Measurements from ENCODE around the gene USP6. TPM values are rescaled to one million over a fixed set of nuclear protein-coding genes. Genes with fewer than 3 reads are reported as not detected.
"Not testable (repeated sequence)": the region's sequence is repeated elsewhere in the genome, so short reads cannot be mapped to it uniquely, and the experiment has no call there.

Gene USP6
- total RNA-seq, 1 donor from 2014 or later = not detected

DNA sequence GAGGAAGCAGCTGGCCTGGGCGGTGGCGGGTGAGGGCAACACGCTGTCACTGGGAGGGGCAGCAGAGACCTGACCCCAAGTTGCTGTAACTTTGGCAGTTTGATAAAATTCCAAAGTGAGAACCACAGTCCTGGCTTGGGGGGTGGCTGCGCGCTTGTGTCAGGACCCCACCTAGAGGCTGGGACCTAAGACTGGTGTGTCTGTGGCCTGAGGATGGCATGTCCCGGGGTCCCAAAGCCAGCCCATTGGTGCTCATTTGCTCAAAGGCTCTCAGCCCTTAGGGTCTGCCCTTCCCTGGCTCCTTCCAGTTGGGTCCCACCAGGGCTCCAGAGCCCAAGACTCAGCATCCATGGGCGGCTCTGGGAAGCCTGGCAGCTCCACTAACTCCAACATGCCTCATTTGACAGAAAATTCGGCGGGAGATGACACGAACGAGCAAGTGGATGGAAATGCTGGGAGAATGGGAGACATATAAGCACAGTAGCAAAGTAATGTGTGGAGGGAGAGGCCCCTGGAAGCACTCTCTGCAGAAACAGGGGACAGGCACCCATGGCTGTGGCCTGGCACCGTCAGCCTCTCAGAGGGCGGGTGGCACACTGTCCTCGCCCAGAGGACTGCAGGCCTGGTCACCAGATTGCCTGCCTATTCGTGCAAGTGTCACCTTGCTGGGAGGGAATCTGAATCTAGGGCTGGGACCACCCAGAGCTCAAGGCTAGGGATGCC, 16.8 kb downstream of the USP6 start:
- DNase-seq; intact Hi-C loops (cut with DNase I); ATAC-seq (ENCODE audit: poor library complexity): not testable (repeated sequence)

DNA sequence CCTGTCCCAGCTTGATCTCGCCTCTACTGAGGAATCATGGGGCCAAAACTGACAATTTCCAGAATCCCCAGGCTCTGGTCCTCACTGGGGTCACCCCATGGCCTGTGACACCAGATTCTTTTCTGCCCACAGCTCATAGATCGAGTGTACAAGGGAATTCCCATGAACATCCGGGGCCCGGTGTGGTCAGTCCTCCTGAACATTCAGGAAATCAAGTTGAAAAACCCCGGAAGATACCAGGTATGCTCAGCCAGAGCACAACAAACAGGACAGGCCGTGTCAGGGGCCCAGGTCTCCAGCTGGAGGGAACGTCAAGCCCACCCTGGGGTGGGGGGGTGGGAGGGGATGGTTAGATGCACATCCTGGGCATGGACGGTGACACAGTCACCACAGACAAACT, 17.5 kb downstream of the USP6 start:
- intact Hi-C loops (cut with DNase I) = no loop called here
- DNase-seq = no peak
- no peak for ATAC-seq (ENCODE audit: poor library complexity)

DNA sequence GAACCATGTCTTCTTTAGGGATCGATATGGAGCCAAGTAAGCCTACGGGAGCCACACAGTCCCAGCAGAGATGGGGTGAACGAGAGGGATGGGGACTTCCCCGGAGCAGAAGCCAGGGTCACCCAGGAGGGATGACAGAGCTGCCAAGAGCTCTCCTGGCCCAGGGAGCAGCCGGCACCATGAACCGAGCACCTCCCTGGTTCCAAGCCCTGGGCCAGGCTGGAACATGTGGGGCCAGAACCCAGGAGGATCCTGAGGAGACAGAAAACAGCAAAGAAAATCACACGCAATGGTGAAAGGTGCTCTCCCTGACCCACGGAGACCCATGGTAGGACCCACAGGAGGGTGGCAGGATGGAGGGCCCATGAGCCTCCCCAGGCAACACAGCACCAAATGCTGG, 18.1 kb downstream of the USP6 start:
- intact Hi-C loops (cut with DNase I); DNase-seq; ATAC-seq (ENCODE audit: poor library complexity): not testable (repeated sequence)

DNA sequence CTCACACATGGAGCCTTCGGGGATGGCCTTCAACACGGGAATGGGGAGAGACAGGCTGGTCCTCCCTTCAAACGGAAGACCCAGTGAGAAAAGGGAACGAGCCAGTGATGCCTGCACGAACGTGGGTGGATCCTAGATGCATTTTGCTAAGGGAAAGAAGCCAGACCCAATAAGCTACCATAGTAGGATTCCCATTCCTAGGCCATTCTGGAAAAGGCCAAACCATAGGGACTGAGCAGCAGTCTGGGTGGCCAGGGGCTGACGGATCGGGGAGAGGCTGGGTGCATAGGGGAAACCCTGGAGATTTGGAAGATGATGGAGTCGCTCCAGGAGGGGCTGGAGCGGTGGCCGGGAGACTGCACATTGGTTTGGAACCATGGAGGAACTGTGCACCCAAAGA, 18.7 kb downstream of the USP6 start:
- intact Hi-C loops (cut with DNase I); DNase-seq; ATAC-seq (ENCODE audit: poor library complexity): not testable (repeated sequence)

DNA sequence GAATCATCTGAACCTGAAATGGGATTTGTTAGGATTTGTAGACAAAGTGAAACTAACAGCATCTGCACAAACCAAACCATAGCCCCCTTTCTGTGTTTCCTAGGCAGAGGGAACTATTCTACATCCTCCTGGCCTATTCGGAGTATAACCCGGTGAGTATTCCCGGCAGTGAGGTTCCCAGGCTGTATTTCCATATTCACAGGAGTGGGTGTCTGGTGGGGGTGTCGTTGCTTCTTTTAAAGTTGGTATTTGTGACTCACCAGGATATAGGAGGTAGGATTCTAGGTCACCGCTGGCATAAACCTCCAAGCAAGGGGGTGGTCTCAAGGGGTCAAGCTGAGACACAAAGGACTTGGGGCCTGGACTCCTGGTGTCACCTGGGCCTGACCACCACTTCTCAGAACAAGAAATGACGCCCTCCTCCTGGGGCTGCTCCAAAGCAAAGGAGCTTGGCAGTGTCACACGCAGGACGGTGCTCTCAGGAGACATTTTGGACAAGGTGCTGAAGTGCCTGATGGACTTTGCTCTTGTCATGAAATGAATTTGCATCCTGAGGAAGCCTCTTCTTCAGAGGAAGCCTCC, 19.4 kb downstream of the USP6 start:
- ATAC-seq (ENCODE audit: poor library complexity); intact Hi-C loops (cut with DNase I); DNase-seq: not testable (repeated sequence)

DNA sequence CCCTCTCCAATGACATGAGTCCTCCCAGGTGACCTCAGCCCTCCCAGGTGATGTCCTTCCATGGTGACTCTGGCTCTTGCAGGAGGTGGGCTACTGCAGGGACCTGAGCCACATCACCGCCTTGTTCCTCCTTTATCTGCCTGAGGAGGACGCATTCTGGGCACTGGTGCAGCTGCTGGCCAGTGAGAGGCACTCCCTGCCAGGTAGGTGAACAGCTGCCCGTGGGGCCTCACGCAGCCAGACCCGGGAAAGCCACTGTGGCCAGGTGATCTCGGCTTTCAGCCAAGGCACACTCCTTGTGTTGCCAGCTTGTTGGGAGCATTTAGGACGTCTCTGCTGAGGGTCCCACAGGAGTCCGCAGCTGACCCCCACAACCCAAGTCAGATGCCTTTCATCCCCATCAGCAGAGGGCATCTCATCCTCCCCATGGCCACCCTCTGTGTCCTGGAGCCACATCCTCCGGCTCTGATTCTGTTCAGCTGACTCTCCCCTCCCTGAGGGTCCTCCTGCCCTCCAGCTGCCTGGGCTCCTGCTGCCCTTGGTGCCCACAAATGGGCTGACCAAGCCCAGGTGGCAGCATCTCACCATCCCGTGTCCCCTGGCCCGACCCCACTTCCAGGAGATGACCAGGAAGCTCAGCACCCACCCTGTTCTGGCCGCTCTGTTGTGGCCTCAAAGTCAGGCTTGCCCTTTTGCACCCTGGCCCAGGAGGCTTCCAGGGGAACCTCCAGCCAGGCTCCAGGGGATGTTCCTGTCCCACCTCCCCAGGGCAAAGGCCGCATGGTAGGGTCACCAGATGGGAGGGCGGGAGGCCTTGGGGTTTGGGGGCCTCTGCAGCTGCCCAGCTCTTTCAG, 20.1 kb downstream of the USP6 start:
- intact Hi-C loops (cut with DNase I) = no loop called here
- no peak for ATAC-seq (ENCODE audit: poor library complexity)
- no peak for DNase-seq

DNA sequence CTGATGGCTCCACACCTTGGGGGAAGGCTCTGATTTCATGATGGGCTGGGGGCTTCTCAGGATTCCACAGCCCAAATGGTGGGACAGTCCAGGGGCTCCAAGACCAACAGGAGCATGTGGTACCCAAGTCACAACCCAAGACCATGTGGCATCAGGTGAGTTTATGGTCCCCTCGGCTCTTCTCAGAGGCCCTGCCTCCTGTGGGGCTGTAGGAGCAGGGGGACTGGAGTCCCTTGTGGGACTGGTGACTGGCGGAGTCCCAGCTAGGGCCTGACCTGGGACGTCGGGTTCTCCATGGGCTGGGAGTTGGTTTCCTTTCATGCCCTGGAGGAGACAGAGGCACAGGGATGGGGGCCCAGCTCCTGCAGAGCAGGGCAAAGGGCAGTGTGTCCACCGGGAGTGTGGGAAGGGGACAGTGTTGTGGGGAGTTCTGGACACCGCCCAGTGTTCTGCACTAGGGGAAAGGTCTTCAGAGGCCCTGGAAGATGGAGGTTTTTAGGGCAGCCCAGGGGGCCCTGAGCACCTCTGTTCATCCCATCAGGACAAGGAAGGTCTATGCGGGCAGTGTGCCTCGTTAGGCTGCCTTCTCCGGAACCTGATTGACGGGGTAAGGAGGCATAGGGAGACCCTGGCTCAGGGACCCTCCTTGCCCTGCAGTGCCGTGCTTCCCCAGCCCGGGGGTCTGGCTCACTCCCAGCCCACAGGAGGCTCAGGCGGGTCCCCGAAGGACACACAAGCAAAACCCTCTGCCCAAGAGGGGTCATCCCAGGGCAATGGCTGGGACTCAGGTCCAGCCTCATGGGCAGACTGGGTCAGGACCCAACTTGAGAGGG, 21.0 kb downstream of the USP6 start:
- intact Hi-C loops (cut with DNase I); ATAC-seq (ENCODE audit: poor library complexity); DNase-seq: not testable (repeated sequence)

DNA sequence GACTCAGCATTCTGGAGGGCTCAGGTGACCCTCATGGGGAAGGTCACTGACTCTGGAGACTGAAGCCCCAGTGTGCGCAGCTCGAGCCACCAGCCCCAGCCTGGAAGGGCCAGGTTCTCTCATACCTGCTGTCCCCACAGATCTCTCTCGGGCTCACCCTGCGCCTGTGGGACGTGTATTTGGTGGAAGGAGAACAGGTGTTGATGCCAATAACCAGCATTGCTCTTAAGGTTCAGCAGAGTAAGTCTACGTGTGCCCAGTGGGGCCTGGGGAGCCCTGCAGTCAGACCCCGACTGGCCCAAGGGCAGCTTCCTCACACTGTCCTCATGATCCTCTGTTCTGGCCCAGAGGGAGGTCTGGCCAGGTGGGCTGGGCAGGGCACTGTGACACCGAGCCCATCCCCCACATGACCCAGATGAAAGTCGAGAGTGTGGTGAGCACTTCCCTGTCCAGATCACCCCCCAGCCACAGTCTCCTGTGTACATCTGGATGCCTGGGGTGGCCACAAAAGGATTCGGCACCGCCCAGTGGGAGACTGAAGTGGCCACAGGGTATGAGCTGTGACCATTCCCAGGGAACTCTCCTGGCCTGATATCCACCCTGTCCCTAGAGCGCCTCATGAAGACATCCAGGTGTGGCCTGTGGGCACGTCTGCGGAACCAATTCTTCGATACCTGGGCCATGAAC, 21.8 kb downstream of the USP6 start:
- ATAC-seq (ENCODE audit: poor library complexity); intact Hi-C loops (cut with DNase I); DNase-seq: not testable (repeated sequence)

DNA sequence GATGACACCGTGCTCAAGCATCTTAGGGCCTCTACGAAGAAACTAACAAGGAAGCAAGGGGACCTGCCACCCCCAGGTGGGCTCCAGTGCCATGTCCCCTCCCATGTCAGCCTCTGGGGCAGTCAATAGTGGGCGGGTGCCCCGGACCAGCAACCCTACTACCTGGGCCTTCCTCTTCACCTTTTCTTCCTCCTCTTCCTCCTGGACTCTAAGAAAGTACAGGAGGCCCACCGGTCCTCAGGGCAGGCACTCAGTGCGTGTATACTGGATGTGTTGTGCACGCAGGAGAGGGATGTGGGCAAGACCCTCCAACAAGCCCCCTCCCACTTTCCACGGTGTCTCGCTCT, 22.3 kb downstream of the USP6 start:
- DNase-seq; intact Hi-C loops (cut with DNase I); ATAC-seq (ENCODE audit: poor library complexity): not testable (repeated sequence)

DNA sequence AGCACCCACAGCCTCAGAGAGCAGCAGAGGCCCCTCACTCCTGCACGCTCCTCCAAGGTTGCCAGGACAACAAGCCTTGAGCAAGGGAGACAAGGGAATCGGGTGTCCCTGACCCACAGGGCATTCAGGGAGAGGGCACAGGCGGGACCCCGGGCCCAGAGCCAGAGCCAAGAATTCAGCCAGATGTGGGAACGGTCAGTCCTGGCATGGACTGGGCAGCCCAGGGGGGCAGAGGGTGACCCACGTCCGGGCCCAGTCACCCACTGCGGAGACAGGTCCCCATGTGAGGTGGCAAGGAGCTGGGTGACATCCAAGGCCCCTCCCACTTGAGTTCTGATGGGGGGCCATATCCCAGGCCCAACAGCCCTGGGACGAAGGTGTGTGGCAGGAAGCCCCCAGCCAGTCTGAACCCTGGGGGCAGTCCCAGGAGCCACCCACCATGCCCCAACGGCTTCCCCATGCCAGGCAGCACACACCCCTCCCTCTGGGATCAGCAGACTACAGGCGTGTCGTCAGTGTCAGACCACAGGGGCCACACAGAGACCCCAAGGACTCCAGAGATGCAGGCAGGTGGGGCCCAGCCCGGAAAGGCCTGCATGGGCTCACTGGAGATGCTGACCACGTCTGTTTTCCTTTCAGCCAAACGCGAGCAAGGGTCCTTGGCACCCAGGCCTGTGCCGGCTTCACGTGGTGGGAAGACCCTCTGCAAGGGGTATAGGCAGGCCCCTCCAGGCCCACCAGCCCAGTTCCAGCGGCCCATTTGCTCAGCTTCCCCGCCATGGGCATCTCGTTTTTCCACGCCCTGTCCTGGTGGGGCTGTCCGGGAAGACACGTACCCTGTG, 23.0 kb downstream of the USP6 start:
- DNase-seq (no peak), ATAC-seq (ENCODE audit: poor library complexity) (no peak)
- intact Hi-C loops (cut with DNase I) = no loop called here

DNA sequence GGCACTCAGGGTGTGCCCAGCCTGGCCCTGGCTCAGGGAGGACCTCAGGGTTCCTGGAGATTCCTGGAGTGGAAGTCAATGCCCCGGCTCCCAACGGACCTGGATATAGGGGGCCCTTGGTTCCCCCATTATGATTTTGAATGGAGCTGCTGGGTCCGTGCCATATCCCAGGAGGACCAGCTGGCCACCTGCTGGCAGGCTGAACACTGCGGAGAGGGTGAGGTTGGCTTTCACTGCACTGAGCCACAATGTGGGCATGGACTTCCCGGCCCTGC, 23.6 kb downstream of the USP6 start:
- ATAC-seq (ENCODE audit: poor library complexity) (no peak), DNase-seq (no peak)
- intact Hi-C loops (cut with DNase I) = no loop called here

DNA sequence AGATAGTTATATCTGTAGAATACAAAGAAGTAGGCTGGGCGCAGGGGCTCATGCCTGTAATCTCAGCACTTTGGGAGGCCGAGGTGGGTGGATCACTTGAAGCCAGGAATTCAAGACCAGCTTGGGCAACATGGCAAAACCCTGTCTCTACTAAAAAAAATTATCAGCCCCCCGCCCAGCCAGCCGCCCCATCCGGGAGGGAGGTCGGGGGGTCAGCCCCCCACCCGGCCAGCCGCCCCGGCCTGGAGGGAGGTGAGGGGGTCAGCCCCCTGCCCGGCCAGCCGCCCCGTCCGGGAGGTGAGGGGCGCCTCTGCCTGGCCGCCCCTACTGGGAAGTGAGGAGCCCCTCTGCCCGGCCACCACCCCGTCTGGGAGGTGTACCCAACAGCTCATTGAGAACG, 27.0 kb downstream of the USP6 start:
- DNase-seq; ATAC-seq (ENCODE audit: poor library complexity); intact Hi-C loops (cut with DNase I): not testable (repeated sequence)

DNA sequence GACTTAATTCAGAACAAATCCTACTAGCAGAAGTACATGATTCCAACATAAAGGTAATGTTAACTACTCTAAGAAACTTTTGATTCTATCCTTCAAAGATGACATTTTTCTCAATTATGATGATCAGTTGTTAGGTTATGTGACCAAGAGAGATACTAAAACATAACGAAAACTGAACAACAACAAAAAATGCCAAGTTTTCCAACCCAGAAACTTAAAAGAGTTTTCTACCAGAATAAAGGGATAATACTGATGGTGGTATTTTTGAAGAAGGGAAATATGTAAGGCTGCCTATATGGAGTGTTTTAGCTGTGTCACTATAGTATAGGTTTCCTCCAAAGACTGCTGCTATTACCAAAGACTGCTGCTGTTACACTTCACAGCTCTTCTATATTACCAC, 30.3 kb downstream of the USP6 start:
- ATAC-seq (ENCODE audit: poor library complexity); DNase-seq; intact Hi-C loops (cut with DNase I): not testable (repeated sequence)

DNA sequence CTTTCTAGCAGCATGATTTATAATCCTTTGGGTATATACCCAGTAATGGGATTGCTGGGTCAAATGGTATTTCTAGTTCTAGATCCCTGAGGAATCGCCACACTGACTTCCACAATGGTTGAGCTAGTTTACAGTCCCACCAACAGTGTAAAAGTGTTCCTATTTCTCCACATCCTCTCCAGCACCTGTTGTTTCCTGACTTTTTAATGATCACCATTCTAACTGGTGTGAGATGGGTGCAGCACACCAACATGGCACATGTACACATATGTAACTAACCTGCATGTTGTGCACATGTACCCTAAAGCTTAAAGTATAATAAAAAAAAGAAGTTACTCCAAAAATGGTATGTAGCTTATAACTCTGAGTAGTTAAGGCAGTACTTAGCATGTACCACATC, 44.9 kb downstream of the USP6 start:
- DNase-seq; ATAC-seq (ENCODE audit: poor library complexity); intact Hi-C loops (cut with DNase I): not testable (repeated sequence)

DNA sequence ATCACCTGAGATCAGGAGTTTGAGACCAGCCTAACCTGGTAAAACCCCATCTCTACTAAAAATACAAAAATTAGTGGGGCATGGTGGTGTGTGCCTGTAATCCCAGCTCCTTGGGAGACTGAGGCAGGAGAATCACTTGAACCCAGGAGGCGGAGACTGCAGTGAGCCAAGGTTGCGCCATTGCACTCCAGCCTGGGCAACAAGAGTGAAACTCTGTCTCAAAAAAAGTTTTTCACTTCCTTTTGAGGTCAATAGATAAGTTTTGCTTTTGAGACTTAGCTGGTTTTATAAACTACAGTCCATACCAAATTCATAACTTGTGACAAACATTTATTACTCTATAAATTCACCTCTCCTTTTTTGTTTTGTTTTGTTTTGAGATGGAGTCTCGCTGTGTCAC, 46.0 kb downstream of the USP6 start:
- ATAC-seq (ENCODE audit: poor library complexity); intact Hi-C loops (cut with DNase I); DNase-seq: not testable (repeated sequence)

DNA sequence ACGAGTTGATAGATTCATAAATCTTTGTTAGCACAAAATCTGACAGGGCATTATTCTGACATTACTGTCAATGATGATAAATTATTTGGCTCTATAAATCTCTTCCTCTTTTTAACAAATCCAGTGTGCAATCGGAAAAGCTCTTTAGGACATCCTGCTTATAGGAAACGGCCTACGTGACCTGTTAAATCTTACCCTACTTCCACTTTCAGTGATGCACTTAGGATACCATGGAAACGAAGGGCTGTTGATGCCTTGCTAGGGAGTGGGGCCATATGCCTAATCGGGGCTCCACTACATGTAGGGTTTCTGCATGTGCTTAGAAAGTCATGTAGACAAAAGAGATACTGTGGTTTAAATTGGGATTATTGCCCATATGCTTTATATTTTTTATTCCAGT, 48.6 kb downstream of the USP6 start:
- DNase-seq (no peak), ATAC-seq (ENCODE audit: poor library complexity) (no peak)
- intact Hi-C loops (cut with DNase I) = no loop called here

DNA sequence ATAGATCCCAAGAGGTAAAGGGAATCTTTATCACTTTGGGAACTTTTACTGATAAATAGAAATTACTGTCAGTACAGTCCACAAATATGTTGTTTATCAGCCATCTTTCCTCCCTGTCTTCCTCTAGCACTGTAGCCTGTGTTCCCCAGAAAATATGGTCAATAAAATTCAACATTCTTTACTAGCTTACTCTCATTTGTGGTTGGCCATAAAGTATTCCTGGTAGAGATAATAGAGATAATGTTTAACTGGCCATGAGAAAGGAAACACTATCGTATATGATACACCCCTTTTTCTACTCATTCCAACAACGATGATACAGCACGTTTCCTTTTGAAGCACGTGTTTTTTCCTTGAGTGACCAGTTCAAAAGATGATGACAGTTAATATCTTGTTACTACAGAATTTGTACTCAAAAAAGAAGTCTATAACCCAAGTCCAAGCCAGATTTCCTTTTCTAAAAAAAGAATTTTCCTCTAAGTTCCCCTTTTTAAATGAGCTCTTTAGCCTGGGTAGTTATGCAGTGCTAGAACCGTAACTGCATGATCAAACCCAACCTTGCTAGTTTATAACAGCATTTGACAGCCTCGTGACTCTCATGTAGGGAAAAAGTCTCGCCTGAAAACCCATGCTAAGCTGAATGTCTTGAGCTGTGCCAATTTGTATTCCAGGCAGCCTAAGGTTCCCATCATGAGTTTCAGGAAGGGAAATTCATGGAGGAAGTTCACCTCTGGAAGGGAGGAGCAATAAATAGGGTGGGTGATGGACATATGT, 50.1 kb downstream of the USP6 start:
- DNase-seq; intact Hi-C loops (cut with DNase I); ATAC-seq (ENCODE audit: poor library complexity): not testable (repeated sequence)
